Esophagus squamous epithelium (tissue), 5 donors: Measurements from ENCODE around the gene UTP3. TPM values are rescaled to one million over a fixed set of nuclear protein-coding genes. Genes with fewer than 3 reads are reported as not detected.
"Not testable (repeated sequence)": the region's sequence is repeated elsewhere in the genome, so short reads cannot be mapped to it uniquely, and the experiment has no call there.

Experiments used
- DNase-seq: peaks from one replicate; lab custom pipeline; 2025; lab: John Stamatoyannopoulos, UW
- H3K27ac ChIP-seq, 4 donors: fragments of 200-600 bp; sonication (generic); one replicate each; pipeline ENCODE4 v1.5.1; 2016 to 2019; ENCODE audit warnings: mild to moderate bottlenecking in 1 of 4
- H3K27me3 ChIP-seq, 4 donors: fragments of 200-600 bp; sonication (generic); 1 replicate in 3 of 4; 2 replicates in 1 of 4; pipeline versions ENCODE4 v1.5.1 to v1.6.0; 2017 to 2021; ENCODE audit warnings: antibody characterized with exemption in 1 of 4
- H3K36me3 ChIP-seq, 3 donors: fragments of 200-600 bp; sonication (generic); one replicate each; pipeline ENCODE4 v1.5.1; 2016 to 2019
- H3K4me1 ChIP-seq, 3 donors: fragments of 200-600 bp; sonication (generic); one replicate each; pipeline ENCODE4 v1.5.1; 2017 to 2019
- H3K4me3 ChIP-seq, 4 donors: fragments of 200-600 bp; sonication (generic); 1 replicate in 3 of 4; 2 replicates in 1 of 4; pipeline ENCODE4 v1.5.1; 2016 to 2019; ENCODE audit warnings: mild to moderate bottlenecking in 2 of 4, moderate library complexity in 1 of 4
- H3K9me3 ChIP-seq, 3 donors: fragments of 200-600 bp; sonication (generic); one replicate each; pipeline ENCODE4 v1.5.1; 2016 to 2019
- CTCF ChIP-seq, 6 experiments: fragments of 450-650 bp in 4 of 6; fragments of 200-600 bp in 2 of 6; sonication (generic) in 2 of 6; IDR thresholded peaks; one replicate each; pipeline ENCODE4 v1.5.1; 2016 to 2019; ENCODE audit warnings: antibody characterized with exemption in 6 of 6, mild to moderate bottlenecking in 4 of 6, moderate library complexity in 4 of 6
- POLR2A ChIP-seq, 4 donors: fragments of 450-650 bp; IDR thresholded peaks; one replicate each; pipeline ENCODE4 v1.6.1; 2017; ENCODE audit warnings: antibody characterized with exemption in 4 of 4, mild to moderate bottlenecking in 4 of 4, moderate library complexity in 3 of 4
- WGBS, 2 donors: methylation state at CpG; one replicate each; pipeline ENCODE4 v1.1.5; 2018; 5-methylcytosine and 5-hydroxymethylcytosine counted together
- intact Hi-C: fragments of 100-400 bp; cut with DNase I; formaldehyde crosslinking; loops from one replicate; pipeline ENCODE4 v1.15.0; 2022
- total RNA-seq, 4 donors: library from RNA; depleted of rRNA; stranded (reverse); fragments of >200 nt; gene quantifications; one replicate each; pipeline ENCODE4 v1.1.0, GENCODE V29; 2016
- donor health status: DM: yes; HTN: yes; CAD: no.

The UTP3 gene
- total RNA-seq, 4 donors from 2014 or later: 16.0 to 29.8 (median 24.4) TPM

- Histone ChIP-seq H3K36me3 (peaks cover 0 to 33% (median 5%) of the 10 kb centered on the region in 3 donors), H3K27me3 (no peaks in the 10 kb centered on the region), H3K9me3 (no peaks in the 10 kb centered on the region), H3K4me1 (peaks cover 21 to 39% (median 27%) of the 10 kb centered on the region in 3 donors), H3K27ac (no peak overlapping the region), H3K4me3 (no peak overlapping the region)
- TF ChIP-seq CTCF (IDR thresholded peaks at IDR 0.05) (no peak), POLR2A (IDR thresholded peaks at IDR 0.05) (no peak)
- intact Hi-C loops: no loop called here
- 53 to 63% methylated on average over 1 of the region's 1 CpG for WGBS, 2 donors
- DNase-seq: no peak
These were observed 3.3 kb downstream of the UTP3 start for GRCh38 chr4:70691661-70692060.

- WGBS, 2 donors: 90 to 93% methylated on average over 7 of the region's 7 CpGs
- H3K27ac ChIP-seq, DNase-seq, intact Hi-C loops, H3K9me3 ChIP-seq, H3K27me3 ChIP-seq, H3K4me3 ChIP-seq: not testable (repeated sequence)
- H3K4me1 ChIP-seq: peaks cover 9 to 21% (median 20%) of the 10 kb centered on the region in 3 donors
- peaks cover 0 to 33% (median 5%) of the 10 kb centered on the region in 3 donors for H3K36me3 ChIP-seq
These were observed 6.3 kb downstream of the UTP3 start for GRCh38 chr4:70694633-70695032.

- DNase-seq, H3K4me3 ChIP-seq, intact Hi-C loops, H3K9me3 ChIP-seq, H3K27me3 ChIP-seq, H3K27ac ChIP-seq, H3K36me3 ChIP-seq: not testable (repeated sequence)
- 80 to 85% methylated on average over 8 of the region's 8 CpGs for WGBS, 2 donors
- H3K4me1 ChIP-seq: peaks cover 0 to 33% (median 0%) of the 10 kb centered on the region in 3 donors
These were observed 10.1 kb downstream of the UTP3 start for GRCh38 chr4:70698435-70698834.

- H3K36me3 ChIP-seq: no peaks in the 10 kb centered on the region
- no peaks in the 10 kb centered on the region for H3K27me3 ChIP-seq
- intact Hi-C loops: no loop called here
- H3K4me1 ChIP-seq: peaks cover 0 to 43% (median 0%) of the 10 kb centered on the region in 3 donors
- H3K4me3 ChIP-seq: no peak overlapping the region
- 73 to 79% methylated on average over 5 of the region's 5 CpGs for WGBS, 2 donors
- peak overlapping the region in 3 of 4 donors; percentile 33 to 57 (median 44) for H3K27ac ChIP-seq
- H3K9me3 ChIP-seq: no peaks in the 10 kb centered on the region
- DNase-seq: no peak
- TF ChIP-seq CTCF (IDR thresholded peaks at IDR 0.05) (no peak), POLR2A (IDR thresholded peaks at IDR 0.05) (no peak)
These were observed 12.4 kb downstream of the UTP3 start for GRCh38 chr4:70700712-70701111.

- Histone ChIP-seq H3K4me1 (peaks cover 4 to 48% (median 5%) of the 10 kb centered on the region in 3 donors), H3K36me3 (no peaks in the 10 kb centered on the region), H3K27ac (peak overlapping the region in 3 of 4 donors; percentile 33 to 57 (median 44)), H3K27me3 (no peaks in the 10 kb centered on the region), H3K4me3 (no peak overlapping the region), H3K9me3 (no peaks in the 10 kb centered on the region)
- 42 to 46% methylated on average over 1 of the region's 1 CpG for WGBS, 2 donors
- DNase-seq: no peak
- no peak for TF ChIP-seq CTCF (IDR thresholded peaks at IDR 0.05)
- no peak for TF ChIP-seq POLR2A (IDR thresholded peaks at IDR 0.05)
- intact Hi-C loops: no loop called here
These were observed 12.9 kb downstream of the UTP3 start for GRCh38 chr4:70701271-70701670.

- Histone ChIP-seq H3K27ac (peak overlapping the region in 1 of 4 donors; percentile 38), H3K4me1 (peaks cover 15 to 61% (median 16%) of the 10 kb centered on the region in 3 donors)
- WGBS, 2 donors: 48 to 50% methylated on average over 2 of the region's 2 CpGs
- H3K9me3 ChIP-seq, DNase-seq, H3K4me3 ChIP-seq, H3K27me3 ChIP-seq, H3K36me3 ChIP-seq, intact Hi-C loops: not testable (repeated sequence)
These were observed 14.3 kb downstream of the UTP3 start for GRCh38 chr4:70702592-70702991.
